GM18499 (cell line): Measurements from ENCODE around the gene M1AP.
A peak's percentile ranks its signal among the peaks of the same experiment; 100 is the strongest.

ENCODE experiments used
- ATAC-seq: cut with Tn5 transposase; IDR thresholded peaks from one replicate; pipeline ENCODE4 v1.9.1; 2021; ENCODE audit warnings: moderate number of reproducible peaks; ENCODE audit not compliant: insufficient read depth, unreplicated experiment

The M1AP gene

DNA sequence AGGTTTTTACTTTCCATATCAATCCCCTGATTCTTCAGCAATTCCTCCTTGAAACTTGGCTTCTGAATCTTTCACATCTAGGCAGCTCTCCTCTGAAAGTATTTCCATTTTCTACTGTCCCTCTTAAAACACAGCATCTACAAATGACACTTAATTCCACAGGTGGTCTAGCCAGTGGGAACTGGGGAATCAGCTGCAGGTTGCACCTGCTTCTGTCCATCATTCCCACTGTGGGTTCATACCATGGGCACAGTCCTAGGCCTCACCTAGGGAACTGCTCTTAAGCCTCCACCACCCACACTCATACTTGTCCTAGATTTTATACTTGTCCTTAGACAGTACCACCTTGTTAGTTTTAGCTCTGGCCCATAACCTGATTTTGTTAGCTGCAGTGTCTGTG, 96.6 kb downstream of the M1AP start:
- ATAC-seq = no peak

DNA sequence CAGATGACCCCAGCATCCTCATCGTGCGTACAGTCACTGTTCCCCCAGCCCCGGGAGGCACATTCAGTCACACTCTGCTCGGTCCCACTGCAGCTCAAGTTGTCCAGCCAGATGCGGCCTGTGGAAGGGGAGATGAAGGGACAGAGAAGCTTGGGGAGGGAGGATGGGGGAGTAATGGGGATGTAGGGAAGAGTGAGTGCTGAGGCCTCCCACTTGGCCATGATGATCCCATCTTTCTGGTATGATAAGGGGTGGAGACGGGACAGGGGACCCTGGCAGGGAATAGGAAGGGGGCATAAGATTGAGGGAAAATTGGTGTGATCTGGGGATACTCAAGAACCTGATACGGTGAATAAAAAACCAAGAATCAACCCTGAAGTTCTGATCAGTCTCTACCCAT, 97.9 kb downstream of the M1AP start:
- ATAC-seq = no peak

DNA sequence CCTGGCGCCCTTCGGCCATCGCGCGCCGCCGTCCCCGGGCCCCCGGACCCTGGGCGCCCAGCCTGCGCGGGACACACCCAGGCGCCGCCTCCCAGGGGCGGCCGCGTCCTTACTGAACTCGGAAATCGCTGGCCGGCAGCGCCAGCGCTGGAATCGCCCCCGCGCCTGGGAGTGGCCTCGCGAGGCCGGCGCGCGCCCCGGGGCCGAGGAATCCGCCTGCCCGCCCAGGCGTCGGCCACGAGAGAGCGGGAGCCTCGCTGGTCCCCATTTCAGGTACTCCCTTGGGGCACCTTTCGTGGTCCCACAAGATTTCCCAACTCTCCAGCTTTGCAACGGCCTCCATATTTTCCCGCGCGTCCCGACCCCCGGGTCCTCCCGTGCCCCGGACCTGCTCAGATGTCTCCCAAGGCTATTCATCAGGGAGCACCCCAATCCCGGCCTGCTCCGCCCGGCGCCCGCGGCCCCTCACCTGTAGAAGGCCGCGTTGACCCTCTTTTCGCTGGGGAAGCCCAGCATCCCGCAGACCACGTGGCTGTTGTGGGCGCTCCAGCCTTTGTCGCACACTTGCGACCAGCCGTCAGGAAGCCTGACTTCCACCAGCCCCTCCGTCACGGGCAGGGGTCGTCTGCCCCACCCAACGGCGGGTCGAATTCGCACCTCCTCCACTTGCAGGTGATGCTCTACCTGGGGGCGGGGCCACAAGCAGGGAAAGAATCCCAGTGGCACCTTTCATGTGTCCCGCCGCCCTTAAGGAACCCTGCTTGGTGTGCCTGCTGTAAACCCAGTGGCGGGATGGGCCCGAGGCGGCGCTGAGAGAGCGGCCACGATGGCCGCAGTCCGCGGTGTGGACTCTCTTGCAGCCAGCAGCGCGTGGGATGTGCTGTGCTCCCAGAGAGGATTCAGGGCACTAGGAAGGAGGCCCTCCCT, 99.0 kb downstream of the M1AP start:
- no peak for ATAC-seq

GRCh38 chr2:74548285-74548899, 99.7 kb downstream of the M1AP start:
- ATAC-seq = no peak

GRCh38 chr2:74546004-74546403, 102.1 kb downstream of the M1AP start:
- ATAC-seq = no peak

GRCh38 chr2:74544634-74545033, 103.5 kb downstream of the M1AP start:
- ATAC-seq = no peak

DNA sequence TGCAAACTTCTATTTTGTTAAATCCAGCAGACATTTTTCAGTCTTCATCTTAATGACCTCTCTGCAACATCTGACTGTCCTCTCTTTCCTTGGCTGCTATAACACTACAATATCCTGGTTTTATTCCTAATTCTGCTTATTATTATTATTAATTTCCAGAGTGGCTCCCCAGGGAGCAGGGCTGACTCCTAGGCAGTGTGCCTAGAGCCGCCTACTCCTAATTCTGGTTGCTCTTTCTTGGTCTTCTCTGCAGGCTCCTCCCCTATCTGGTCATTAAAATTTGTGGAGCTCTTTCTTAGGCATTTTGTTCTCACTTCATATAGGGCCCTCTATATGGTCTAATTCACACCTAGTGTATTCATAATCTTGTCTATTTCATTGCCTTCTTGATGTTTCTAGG, 105.2 kb downstream of the M1AP start:
- ATAC-seq = no peak

DNA sequence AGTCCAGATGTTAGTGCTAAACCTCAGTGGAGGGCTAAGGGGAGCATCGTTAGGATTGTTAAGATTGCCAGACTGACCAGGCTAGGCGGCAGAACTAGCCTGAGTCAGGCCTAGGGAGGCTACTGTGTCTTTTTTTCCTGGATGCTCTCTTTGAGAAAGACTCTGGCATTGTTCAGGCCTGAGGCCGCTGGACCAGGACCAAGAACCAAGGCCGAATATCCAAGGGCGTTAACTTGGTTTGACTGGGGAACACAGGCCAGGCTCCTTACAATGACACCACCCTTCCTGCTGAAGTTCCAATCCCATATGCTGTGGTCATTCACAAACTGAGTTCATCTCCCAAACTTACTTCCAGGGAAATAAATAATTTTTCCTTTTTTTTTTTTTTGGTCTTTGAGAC, 107.8 kb downstream of the M1AP start:
- ATAC-seq = no peak

GRCh38 chr2:74538881-74539339, 109.2 kb downstream of the M1AP start:
- ATAC-seq = no peak

DNA sequence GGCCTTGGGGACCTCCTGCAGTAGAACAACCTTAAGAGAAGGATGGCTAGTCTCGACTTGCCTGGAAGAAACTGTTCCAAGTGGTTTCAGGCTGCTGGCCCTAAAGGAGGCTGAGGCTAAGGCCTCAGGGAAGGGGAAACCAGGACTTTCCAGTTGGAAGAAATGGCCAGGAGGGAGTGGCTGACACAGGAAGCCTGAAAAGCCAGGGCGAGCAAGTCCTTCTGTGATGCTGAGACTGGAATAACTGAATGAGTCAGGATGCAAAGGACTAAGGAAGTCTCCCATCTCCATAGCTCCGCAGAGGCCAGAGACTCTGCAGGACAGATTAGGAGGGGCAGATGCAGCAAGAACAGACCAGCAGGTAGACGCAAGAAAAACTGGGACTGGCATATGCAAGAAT, 111.0 kb downstream of the M1AP start:
- ATAC-seq = no peak

- ATAC-seq = no peak
These were observed 111.8 kb downstream of the M1AP start for GRCh38 chr2:74536166-74536950.

DNA sequence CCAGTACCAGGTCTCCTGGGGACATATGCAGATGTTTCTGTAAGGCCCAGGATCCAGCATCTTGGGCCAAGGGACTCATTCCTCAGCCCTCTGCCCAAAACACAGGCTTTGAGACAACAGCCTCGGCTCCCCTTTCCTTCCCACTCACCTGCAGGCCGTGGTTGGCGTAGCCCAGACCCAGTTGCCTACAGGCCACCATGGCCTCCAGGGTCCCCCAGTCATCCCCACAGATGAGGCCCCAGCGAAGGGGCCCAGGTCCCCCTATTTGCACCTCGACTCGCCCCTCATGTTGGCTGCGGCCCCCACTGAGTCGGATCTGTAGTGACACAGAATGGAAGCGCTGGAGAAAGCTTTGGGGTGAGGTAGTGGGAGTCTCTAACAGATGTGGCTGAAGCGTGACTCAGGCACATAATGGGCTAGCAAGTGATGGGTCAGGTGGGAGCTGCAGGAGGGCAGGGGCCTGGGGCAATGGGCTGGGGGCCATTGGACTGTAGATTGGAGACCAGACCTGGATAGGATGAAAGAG, 112.6 kb downstream of the M1AP start:
- ATAC-seq = no peak

DNA sequence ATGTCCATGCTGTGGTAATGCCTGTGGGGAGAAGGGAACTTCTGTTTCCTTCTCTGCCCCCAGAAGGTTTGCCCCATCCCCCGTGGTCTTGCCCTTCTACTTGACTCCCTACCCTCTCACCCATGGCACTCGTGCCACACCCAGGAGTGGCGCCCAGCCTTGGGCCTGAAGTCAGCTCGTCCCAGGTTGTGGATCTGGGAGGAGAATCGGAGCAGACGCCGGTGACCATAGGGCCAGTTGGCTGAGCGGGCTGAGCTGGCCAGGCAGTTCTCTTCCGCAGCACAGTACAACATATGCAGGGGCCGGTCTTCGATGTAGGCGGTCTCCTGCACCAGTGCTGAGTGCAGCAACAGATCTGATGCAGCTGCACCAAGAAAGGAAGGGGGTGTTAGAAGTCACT, 113.7 kb downstream of the M1AP start:
- no peak for ATAC-seq

GRCh38 chr2:74533464-74533863, 114.7 kb downstream of the M1AP start:
- ATAC-seq = no peak

- no peak for ATAC-seq
These were observed 115.9 kb downstream of the M1AP start for GRCh38 chr2:74532222-74532621.

GRCh38 chr2:74531666-74532065, 116.5 kb downstream of the M1AP start:
- ATAC-seq = no peak

DNA sequence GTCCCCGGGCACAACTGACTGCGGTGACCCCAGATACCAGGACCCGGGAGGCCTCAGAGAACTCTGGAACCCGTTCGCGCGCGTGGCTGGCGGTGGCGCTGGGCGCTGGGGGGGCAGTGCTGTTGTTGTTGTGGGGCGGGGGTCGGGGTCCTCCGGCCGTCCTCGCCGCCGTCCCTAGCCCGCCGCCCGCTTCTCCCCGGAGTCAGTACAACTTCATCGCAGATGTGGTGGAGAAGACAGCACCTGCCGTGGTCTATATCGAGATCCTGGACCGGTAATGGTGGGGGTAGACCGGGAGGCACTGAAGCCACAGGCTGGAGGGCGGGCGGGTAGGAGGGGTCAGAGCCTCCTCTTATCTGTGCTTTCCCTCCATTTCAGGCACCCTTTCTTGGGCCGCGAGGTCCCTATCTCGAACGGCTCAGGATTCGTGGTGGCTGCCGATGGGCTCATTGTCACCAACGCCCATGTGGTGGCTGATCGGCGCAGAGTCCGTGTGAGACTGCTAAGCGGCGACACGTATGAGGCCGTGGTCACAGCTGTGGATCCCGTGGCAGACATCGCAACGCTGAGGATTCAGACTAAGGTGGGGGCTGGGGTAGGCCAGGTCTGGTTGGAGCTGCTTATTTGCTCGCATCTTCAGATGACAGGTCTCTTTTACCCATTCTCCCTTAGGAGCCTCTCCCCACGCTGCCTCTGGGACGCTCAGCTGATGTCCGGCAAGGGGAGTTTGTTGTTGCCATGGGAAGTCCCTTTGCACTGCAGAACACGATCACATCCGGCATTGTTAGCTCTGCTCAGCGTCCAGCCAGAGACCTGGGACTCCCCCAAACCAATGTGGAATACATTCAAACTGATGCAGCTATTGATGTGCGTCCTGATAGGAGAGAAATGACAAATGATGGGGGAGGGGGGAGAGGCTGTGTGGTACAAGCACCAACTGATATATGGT, 117.6 kb downstream of the M1AP start:
- no peak for ATAC-seq

GRCh38 chr2:74529357-74530238, 118.5 kb downstream of the M1AP start, which contains the start of the genes AUP1 and HTRA2:
AUP1 (minus strand) TSS chr2:74529706; CDS start chr2:74529629, 77 bp downstream.
HTRA2 (plus strand) TSS chr2:74529933; CDS start chr2:74530007, 74 bp downstream.
- ATAC-seq = peak; percentile 50
